Ishikawa (cell line): ENCODE measurements around the gene WDR81.

Experiments
- CEBPB ChIP-seq: IDR thresholded peaks from 2 replicates; pipeline ENCODE4 v1.6.1; 2012
- CREB1 ChIP-seq: IDR thresholded peaks from 2 replicates; pipeline ENCODE4 v1.6.1; 2012; ENCODE audit warnings: low read depth
- EGR1 ChIP-seq: IDR thresholded peaks from 2 replicates; pipeline ENCODE4 v1.6.1; 2012
- EP300 ChIP-seq: IDR thresholded peaks from 2 replicates; pipeline ENCODE4 v1.6.1; 2012; ENCODE audit warnings: borderline replicate concordance
- FOXM1 ChIP-seq: IDR thresholded peaks from 2 replicates; pipeline ENCODE4 v1.6.1; 2012; ENCODE audit warnings: low read depth, borderline replicate concordance
- NFIC ChIP-seq: IDR thresholded peaks from 2 replicates; pipeline ENCODE4 v1.6.1; 2012
- RAD21 ChIP-seq: IDR thresholded peaks from 2 replicates; pipeline ENCODE4 v1.6.1; 2012; ENCODE audit warnings: low read depth
- TAF1 ChIP-seq: IDR thresholded peaks from 2 replicates; pipeline ENCODE4 v1.6.1; 2012; ENCODE audit warnings: low read depth, mild to moderate bottlenecking
- TCF12 ChIP-seq: IDR thresholded peaks from 2 replicates; pipeline ENCODE4 v1.6.1; 2012; ENCODE audit warnings: low read depth
- TEAD4 ChIP-seq: IDR thresholded peaks from 2 replicates; pipeline ENCODE4 v1.6.1; 2012
- YY1 ChIP-seq: IDR thresholded peaks from 2 replicates; pipeline ENCODE4 v1.6.1; 2012; ENCODE audit warnings: low read depth
- ZBTB7A ChIP-seq: IDR thresholded peaks from 2 replicates; pipeline ENCODE4 v1.6.1; 2012; ENCODE audit warnings: low read depth
- TF ChIP-seq, protein P1 (sequence below): IDR thresholded peaks from 2 replicates; pipeline ENCODE4 v1.6.1; 2012; ENCODE audit warnings: low read depth, mild to moderate bottlenecking
- TF ChIP-seq, protein P2 (sequence below): IDR thresholded peaks from 2 replicates; pipeline ENCODE4 v1.6.1; 2012
- TF ChIP-seq, protein P3 (sequence below): IDR thresholded peaks from 2 replicates; pipeline ENCODE4 v1.6.1; 2012

The WDR81 gene

DNA sequence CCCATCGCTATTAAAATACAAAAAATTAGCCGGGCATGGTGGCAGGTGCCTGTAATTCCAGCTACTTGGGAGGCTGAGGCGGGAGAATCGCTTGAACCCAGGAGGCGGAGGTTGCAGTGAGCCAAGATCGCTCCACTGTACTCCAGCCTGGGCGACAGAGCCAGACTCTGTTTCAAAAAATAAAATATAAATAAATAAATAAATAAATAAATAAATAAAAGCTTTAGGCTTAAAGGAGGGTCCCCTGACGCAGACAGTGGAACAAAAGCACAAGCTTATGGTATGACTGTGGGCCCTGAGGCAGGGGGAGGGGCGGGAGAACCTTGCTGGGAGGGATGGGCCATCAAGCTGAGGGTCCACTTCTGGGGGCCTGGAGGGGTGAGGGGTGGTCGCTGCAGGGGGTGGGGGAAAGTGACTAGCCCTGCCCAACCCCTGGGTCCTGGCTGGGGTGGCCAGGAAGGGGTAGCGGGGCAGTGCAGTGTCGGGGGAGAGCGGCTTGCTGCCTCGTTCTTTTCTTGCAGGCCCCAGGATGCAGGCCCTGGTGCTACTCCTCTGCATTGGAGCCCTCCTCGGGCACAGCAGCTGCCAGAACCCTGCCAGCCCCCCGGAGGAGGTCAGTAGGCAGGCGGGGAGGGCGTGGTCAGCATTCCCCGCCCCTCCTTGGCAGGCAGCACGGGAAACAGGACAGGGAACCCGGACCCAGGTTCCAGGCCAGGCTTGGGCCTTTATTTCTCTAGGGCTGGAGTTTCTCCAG is 42.1 kb downstream of the WDR81 start:
- TF ChIP-seq, protein P1, sequence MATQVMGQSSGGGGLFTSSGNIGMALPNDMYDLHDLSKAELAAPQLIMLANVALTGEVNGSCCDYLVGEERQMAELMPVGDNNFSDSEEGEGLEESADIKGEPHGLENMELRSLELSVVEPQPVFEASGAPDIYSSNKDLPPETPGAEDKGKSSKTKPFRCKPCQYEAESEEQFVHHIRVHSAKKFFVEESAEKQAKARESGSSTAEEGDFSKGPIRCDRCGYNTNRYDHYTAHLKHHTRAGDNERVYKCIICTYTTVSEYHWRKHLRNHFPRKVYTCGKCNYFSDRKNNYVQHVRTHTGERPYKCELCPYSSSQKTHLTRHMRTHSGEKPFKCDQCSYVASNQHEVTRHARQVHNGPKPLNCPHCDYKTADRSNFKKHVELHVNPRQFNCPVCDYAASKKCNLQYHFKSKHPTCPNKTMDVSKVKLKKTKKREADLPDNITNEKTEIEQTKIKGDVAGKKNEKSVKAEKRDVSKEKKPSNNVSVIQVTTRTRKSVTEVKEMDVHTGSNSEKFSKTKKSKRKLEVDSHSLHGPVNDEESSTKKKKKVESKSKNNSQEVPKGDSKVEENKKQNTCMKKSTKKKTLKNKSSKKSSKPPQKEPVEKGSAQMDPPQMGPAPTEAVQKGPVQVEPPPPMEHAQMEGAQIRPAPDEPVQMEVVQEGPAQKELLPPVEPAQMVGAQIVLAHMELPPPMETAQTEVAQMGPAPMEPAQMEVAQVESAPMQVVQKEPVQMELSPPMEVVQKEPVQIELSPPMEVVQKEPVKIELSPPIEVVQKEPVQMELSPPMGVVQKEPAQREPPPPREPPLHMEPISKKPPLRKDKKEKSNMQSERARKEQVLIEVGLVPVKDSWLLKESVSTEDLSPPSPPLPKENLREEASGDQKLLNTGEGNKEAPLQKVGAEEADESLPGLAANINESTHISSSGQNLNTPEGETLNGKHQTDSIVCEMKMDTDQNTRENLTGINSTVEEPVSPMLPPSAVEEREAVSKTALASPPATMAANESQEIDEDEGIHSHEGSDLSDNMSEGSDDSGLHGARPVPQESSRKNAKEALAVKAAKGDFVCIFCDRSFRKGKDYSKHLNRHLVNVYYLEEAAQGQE, result no peak
- TF ChIP-seq TCF12, result no peak
- TF ChIP-seq TAF1, result no peak
- no peak for TF ChIP-seq YY1

DNA sequence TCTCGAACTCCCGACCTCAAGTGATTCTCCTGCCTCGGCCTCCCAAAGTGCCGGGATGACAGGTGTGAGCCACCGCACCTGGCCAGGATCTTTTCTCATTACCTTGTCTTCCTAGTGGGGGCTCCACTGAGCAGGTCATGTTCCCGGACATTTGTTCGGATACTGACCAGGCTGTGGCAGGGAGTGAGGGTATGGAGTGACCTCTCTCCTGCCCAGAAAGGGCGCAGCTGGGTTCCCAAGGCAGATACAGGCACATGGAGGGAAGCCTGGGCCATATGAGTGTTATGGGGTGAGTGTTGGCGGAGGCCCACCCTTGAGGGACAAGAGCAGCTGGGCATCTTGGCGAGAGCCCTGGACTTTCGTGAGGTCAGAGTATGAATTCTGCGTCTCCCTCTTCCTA is 42.9 kb downstream of the WDR81 start:
- TF ChIP-seq, protein P2, sequence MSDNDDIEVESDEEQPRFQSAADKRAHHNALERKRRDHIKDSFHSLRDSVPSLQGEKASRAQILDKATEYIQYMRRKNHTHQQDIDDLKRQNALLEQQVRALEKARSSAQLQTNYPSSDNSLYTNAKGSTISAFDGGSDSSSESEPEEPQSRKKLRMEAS, result no peak
- TF ChIP-seq YY1, result no peak
- TF ChIP-seq CREB1, result no peak
- TF ChIP-seq RAD21, result no peak
- TF ChIP-seq, protein P3, sequence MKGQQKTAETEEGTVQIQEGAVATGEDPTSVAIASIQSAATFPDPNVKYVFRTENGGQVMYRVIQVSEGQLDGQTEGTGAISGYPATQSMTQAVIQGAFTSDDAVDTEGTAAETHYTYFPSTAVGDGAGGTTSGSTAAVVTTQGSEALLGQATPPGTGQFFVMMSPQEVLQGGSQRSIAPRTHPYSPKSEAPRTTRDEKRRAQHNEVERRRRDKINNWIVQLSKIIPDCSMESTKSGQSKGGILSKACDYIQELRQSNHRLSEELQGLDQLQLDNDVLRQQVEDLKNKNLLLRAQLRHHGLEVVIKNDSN, result no peak
- TF ChIP-seq FOXM1, result no peak
- TF ChIP-seq TEAD4, result no peak
- no peak for TF ChIP-seq TAF1
- no peak for TF ChIP-seq NFIC
- no peak for TF ChIP-seq EGR1

DNA sequence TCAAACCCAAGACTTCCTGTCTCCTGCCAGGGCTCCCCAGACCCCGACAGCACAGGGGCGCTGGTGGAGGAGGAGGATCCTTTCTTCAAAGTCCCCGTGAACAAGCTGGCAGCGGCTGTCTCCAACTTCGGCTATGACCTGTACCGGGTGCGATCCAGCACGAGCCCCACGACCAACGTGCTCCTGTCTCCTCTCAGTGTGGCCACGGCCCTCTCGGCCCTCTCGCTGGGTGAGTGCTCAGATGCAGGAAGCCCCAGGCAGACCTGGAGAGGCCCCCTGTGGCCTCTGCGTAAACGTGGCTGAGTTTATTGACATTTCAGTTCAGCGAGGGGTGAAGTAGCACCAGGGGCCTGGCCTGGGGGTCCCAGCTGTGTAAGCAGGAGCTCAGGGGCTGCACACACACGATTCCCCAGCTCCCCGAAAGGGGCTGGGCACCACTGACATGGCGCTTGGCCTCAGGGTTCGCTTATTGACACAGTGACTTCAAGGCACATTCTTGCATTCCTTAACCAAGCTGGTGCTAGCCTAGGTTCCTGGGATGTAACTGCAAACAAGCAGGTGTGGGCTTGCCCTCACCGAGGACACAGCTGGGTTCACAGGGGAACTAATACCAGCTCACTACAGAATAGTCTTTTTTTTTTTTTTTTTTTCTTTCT is 45.4 kb downstream of the WDR81 start:
- TF ChIP-seq, protein P2, result no peak
- no peak for TF ChIP-seq CEBPB

DNA sequence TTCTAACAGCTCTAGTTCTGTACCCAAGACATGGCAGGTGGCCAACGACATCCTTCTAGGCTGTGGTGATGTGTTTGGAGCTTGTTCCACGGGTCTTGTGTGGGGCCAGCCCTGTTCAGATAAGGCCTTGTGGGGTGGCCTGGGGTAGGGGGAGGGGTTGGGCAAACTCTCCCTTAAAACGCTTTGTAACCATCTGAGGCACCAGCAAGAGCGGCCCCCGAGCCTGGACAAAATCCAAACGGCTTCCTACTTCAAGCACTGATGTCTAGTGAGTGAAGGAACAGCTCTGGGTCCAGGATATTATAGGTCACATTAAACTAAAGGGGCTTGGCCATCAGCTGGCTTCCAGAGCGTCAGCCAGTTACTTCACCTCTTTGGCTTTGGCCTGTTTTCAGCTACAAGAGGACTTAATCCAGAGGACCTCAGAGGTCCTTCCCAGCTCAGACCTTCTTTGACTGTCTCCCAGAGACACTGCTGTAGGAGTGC is 49.2 kb downstream of the WDR81 start:
- no peak for TF ChIP-seq TEAD4
- TF ChIP-seq CREB1, result no peak
- TF ChIP-seq CEBPB, result no peak
- no peak for TF ChIP-seq TCF12
- no peak for TF ChIP-seq EGR1
- TF ChIP-seq, protein P1, result no peak
- TF ChIP-seq EP300, result no peak

DNA sequence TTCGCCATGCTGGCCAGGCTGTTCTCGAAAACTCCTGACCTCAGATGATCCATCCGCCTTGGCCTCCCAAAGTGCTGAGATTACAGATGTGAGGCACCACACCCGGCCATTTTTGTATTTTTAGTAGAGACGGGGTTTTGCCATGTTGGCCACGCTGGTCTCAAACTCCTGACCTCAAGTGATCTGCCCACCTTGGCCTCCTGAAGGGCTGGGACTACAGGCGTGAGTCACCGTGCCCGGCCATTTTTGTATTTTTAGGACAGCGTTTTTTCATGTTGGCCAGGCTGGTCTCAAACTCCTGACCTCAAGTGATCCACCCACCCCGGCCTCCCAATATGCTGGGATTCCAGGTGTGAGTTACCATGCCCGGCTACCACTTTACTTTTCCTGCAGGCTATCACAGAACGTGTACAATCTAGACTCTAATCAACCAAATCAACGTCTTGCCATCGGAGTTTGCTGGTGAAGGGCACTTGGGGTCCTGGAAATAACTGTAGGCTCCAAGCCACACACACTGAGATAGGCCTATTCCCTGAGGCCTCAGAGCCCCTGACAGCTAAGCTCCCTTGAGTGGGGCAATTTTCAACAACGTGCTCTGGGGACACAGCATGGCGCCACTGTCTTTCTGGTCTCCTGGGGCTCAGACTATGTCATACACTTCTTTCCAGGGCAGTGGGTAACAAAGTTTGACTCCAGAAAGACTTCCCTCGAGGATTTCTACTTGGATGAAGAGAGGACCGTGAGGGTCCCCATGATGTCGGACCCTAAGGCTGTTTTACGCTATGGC is 50.1 kb downstream of the WDR81 start:
- TF ChIP-seq TAF1 (no peak), NFIC (no peak), ZBTB7A (no peak), CREB1 (no peak), TEAD4 (no peak), TCF12 (no peak), YY1 (no peak)
- TF ChIP-seq, protein P1, result no peak
- TF ChIP-seq, protein P2, result no peak
